ACC112 (cell line): Measurements from ENCODE around the gene OR6B1.

ENCODE experiments used
- H2AFZ ChIP-seq: fragments of 200-600 bp; sonication (generic); one replicate; pipeline ENCODE4 v1.6.0; 2017; ENCODE audit warnings: antibody characterized with exemption, low read length; ENCODE audit not compliant: unreplicated experiment
- H3K27ac ChIP-seq: fragments of 200-600 bp; sonication (generic); 2 replicates; pipeline ENCODE4 v1.5.1; 2014; ENCODE audit warnings: low read depth, mild to moderate bottlenecking, antibody characterized with exemption, low read length, moderate library complexity
- H3K27me3 ChIP-seq: fragments of 200-600 bp; sonication (generic); 2 replicates; pipeline ENCODE4 v1.6.1; 2014; ENCODE audit warnings: mild to moderate bottlenecking, antibody characterized with exemption, low read length, moderate library complexity, mixed read lengths; ENCODE audit not compliant: insufficient read depth
- H3K36me3 ChIP-seq: fragments of 200-600 bp; sonication (generic); 2 replicates; pipeline ENCODE4 v1.6.1; 2016; ENCODE audit warnings: mild to moderate bottlenecking, antibody characterized with exemption, low read length, moderate library complexity, mixed read lengths; ENCODE audit not compliant: insufficient read depth
- H3K4me1 ChIP-seq: fragments of 200-600 bp; sonication (generic); one replicate; pipeline ENCODE4 v1.6.1; 2016; ENCODE audit warnings: low read length, mixed read lengths; ENCODE audit not compliant: insufficient read depth, unreplicated experiment, control insufficient read depth
- H3K4me3 ChIP-seq: fragments of 200-600 bp; sonication (generic); 2 replicates; pipeline ENCODE4 v1.5.1; 2014; ENCODE audit warnings: mild to moderate bottlenecking, low read depth, low read length
- H3K79me2 ChIP-seq: fragments of 200-600 bp; sonication (generic); one replicate; pipeline ENCODE4 v1.6.0; 2016; ENCODE audit warnings: low read length; ENCODE audit not compliant: control insufficient read depth, unreplicated experiment, insufficient read depth

OR6B1 gene

GRCh38 chr7:144023171-144023827 is 23.2 kb downstream of the OR6B1 start:
- Histone ChIP-seq H3K4me3 (no peak overlapping the region), H3K27ac (no peak overlapping the region), H3K36me3 (no peaks in the 10 kb centered on the region), H3K79me2 (no peaks in the 10 kb centered on the region), H2AFZ (no peak overlapping the region), H3K27me3 (no peaks in the 10 kb centered on the region), H3K4me1 (peaks cover 27% of the 10 kb centered on the region)

GRCh38 chr7:144024213-144024612 is 24.1 kb downstream of the OR6B1 start:
- no peaks in the 10 kb centered on the region for H3K36me3 ChIP-seq
- H3K4me3 ChIP-seq = no peak overlapping the region
- no peaks in the 10 kb centered on the region for H3K79me2 ChIP-seq
- peaks cover 21% of the 10 kb centered on the region for H3K4me1 ChIP-seq
- no peak overlapping the region for H2AFZ ChIP-seq
- no peaks in the 10 kb centered on the region for H3K27me3 ChIP-seq
- no peak overlapping the region for H3K27ac ChIP-seq

GRCh38 chr7:144026203-144026883 is 26.2 kb downstream of the OR6B1 start:
- Histone ChIP-seq H3K4me3 (no peak overlapping the region), H2AFZ (peak overlapping the region; percentile 17), H3K79me2 (no peaks in the 10 kb centered on the region), H3K27me3 (no peaks in the 10 kb centered on the region), H3K27ac (no peak overlapping the region), H3K4me1 (peaks cover 9% of the 10 kb centered on the region), H3K36me3 (no peaks in the 10 kb centered on the region)

GRCh38 chr7:144027070-144027469 is 26.9 kb downstream of the OR6B1 start:
- H3K36me3 ChIP-seq = no peaks in the 10 kb centered on the region
- peak overlapping the region; percentile 17 for H2AFZ ChIP-seq
- no peak overlapping the region for H3K4me3 ChIP-seq
- no peak overlapping the region for H3K27ac ChIP-seq
- no peaks in the 10 kb centered on the region for H3K27me3 ChIP-seq
- no peaks in the 10 kb centered on the region for H3K79me2 ChIP-seq
- H3K4me1 ChIP-seq = peaks cover 15% of the 10 kb centered on the region

GRCh38 chr7:144027974-144028373 is 27.9 kb downstream of the OR6B1 start:
- Histone ChIP-seq H3K36me3 (no peaks in the 10 kb centered on the region), H3K79me2 (no peaks in the 10 kb centered on the region), H3K27ac (peak overlapping the region; percentile 44), H3K4me3 (no peak overlapping the region), H3K27me3 (no peaks in the 10 kb centered on the region), H3K4me1 (peaks cover 15% of the 10 kb centered on the region), H2AFZ (no peak overlapping the region)

- Histone ChIP-seq H3K36me3 (no peaks in the 10 kb centered on the region), H3K27me3 (no peaks in the 10 kb centered on the region), H3K27ac (no peak overlapping the region), H2AFZ (no peak overlapping the region), H3K4me3 (no peak overlapping the region), H3K4me1 (peaks cover 15% of the 10 kb centered on the region), H3K79me2 (no peaks in the 10 kb centered on the region)
These were observed 28.4 kb downstream of the OR6B1 start for GRCh38 chr7:144028547-144028946.

GRCh38 chr7:144032516-144032915 is 32.4 kb downstream of the OR6B1 start:
- H3K27me3 ChIP-seq = no peaks in the 10 kb centered on the region
- no peaks in the 10 kb centered on the region for H3K36me3 ChIP-seq
- H3K79me2 ChIP-seq = no peaks in the 10 kb centered on the region
- no peak overlapping the region for H3K4me3 ChIP-seq
- peaks cover 19% of the 10 kb centered on the region for H3K4me1 ChIP-seq
- no peak overlapping the region for H3K27ac ChIP-seq
- no peak overlapping the region for H2AFZ ChIP-seq

- H3K27me3 ChIP-seq = no peaks in the 10 kb centered on the region
- no peak overlapping the region for H3K27ac ChIP-seq
- H2AFZ ChIP-seq = no peak overlapping the region
These were observed 33.0 kb downstream of the OR6B1 start for GRCh38 chr7:144032985-144033709.

GRCh38 chr7:144035385-144035784 is 35.3 kb downstream of the OR6B1 start:
- Histone ChIP-seq H3K27ac (no peak overlapping the region), H3K27me3 (no peaks in the 10 kb centered on the region), H3K36me3 (no peaks in the 10 kb centered on the region), H2AFZ (no peak overlapping the region), H3K79me2 (no peaks in the 10 kb centered on the region), H3K4me3 (no peak overlapping the region), H3K4me1 (peaks cover 11% of the 10 kb centered on the region)

More at GRCh38 chr7:144032985-144033709, 33.0 kb downstream of the OR6B1 start:
- Histone ChIP-seq H3K4me3 (no peak overlapping the region), H3K4me1 (peaks cover 12% of the 10 kb centered on the region), H3K36me3 (no peaks in the 10 kb centered on the region), H3K79me2 (no peaks in the 10 kb centered on the region)

- Histone ChIP-seq H3K4me3 (no peak overlapping the region), H3K79me2 (no peaks in the 10 kb centered on the region), H3K27me3 (no peaks in the 10 kb centered on the region), H2AFZ (peak overlapping the region; percentile 72), H3K36me3 (no peaks in the 10 kb centered on the region), H3K27ac (no peak overlapping the region), H3K4me1 (peaks cover 10% of the 10 kb centered on the region)
These were observed 36.3 kb downstream of the OR6B1 start for GRCh38 chr7:144036302-144036885.
